Measurements from ENCODE around the gene RNF41.

- TF ChIP-seq SP1 (IDR thresholded peaks at IDR 0.05), result no peak
- no peak for TF ChIP-seq L3MBTL2 (conservative IDR thresholded peaks at IDR 0.05)
- no peak for TF ChIP-seq ZNF384 (IDR thresholded peaks at IDR 0.05)
- no peak for TF ChIP-seq LEF1 (IDR thresholded peaks at IDR 0.05; ENCODE audit: borderline replicate concordance)
- no peak for TF ChIP-seq TARDBP (IDR thresholded peaks at IDR 0.05)
- no peak for TF ChIP-seq HDGF (IDR thresholded peaks at IDR 0.05; ENCODE audit: borderline replicate concordance)
- no peak for TF ChIP-seq FOXA1 (IDR thresholded peaks at IDR 0.05)
- no peak for TF ChIP-seq FOXM1 (IDR thresholded peaks at IDR 0.05; ENCODE audit: borderline replicate concordance)
Measured at GRCh38 chr12:56204275-56204674, 17.4 kb downstream of the RNF41 start.
